Left ventricle myocardium inferior (tissue), 1 donor: Measurements from ENCODE around the gene FAT2. TPM values are rescaled to one million over a fixed set of nuclear protein-coding genes. Genes with fewer than 3 reads are reported as not detected.
"Not testable (repeated sequence)": the region's sequence is repeated elsewhere in the genome, so short reads cannot be mapped to it uniquely, and the experiment has no call there.

ENCODE experiments used
- DNase-seq: peaks from one replicate; pipeline ENCODE4 v3.0.0-alpha.2; 2020
- H3K27ac ChIP-seq: fragments of 200-600 bp; replicated peaks from 2 replicates; pipeline ENCODE4 v1.8.0; 2021
- H3K27me3 ChIP-seq: fragments of 200-600 bp; 2 replicates; pipeline ENCODE4 v1.8.0; 2021; ENCODE audit warnings: low read depth
- H3K36me3 ChIP-seq: fragments of 200-600 bp; 2 replicates; pipeline ENCODE4 v1.8.0; 2021
- H3K4me1 ChIP-seq: fragments of 200-600 bp; 2 replicates; pipeline ENCODE4 v1.8.0; 2021
- H3K4me3 ChIP-seq: fragments of 200-600 bp; 2 replicates; pipeline ENCODE4 v1.8.0; 2021; ENCODE audit warnings: mild to moderate bottlenecking, moderate library complexity
- H3K9me3 ChIP-seq: fragments of 200-600 bp; replicated peaks from 2 replicates; pipeline ENCODE4 v1.8.0; 2021
- intact Hi-C: fragments of 100-400 bp; cut with micrococcal nuclease; formaldehyde crosslinking; loops from one replicate; pipeline ENCODE4 v1.11.0; 2022
- total RNA-seq: library from RNA; stranded (reverse); fragmentation: NEBNext Ultra II Directional; extraction: Animal tissue kit (Norgen Biotek cat#: 25700); gene quantifications from one replicate; pipeline ENCODE4 v1.2.1, GENCODE V29; 2021
- TF ChIP-seq, protein P1 (sequence below): fragments of 200-600 bp; IDR thresholded peaks from 2 replicates; pipeline ENCODE4 v1.8.0; 2021; ENCODE audit warnings: antibody characterized with exemption, mild to moderate bottlenecking, borderline replicate concordance
- donor health status: DM: no; HTN: yes; CAD: no; lungs with severe emphysema.

Gene FAT2
- total RNA-seq, 1 donor from 2014 or later = not detected

DNA sequence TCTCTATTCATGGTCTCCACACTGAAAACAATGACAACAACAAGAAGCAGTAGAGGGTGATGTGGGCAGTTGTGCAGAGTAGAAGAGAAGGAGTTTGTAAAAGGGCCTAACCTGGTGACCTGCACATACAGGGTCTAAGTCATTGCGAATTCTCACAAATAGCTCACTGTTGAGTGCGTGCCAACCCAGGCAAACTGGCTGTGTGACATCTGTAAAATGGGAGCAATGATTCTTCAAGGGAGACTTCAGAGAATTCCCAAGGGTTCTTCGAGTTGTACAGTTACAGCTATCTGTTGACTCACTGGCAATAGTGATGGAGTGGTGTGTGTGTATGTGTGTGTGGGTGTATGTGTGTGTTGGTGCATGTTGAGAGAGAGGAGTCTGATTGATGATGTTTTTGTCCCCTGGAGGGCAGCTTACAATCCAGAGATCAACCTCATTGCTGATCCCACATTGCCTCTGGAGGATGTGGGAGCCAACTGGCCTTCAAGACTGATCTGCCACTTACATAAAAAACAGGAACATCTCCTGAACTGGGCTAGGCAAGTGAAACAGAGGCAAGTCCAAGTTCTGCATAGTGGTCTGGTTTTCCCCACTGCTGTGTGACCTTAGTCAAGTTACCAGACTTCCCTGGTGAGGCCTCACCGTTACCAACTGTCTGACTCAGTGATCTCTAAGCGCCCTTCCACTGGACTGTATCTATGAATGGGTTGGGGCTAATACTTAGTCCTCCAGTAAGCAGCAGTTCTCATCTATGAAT lies 3.2 kb downstream of the FAT2 start:
- TF ChIP-seq, protein P1, sequence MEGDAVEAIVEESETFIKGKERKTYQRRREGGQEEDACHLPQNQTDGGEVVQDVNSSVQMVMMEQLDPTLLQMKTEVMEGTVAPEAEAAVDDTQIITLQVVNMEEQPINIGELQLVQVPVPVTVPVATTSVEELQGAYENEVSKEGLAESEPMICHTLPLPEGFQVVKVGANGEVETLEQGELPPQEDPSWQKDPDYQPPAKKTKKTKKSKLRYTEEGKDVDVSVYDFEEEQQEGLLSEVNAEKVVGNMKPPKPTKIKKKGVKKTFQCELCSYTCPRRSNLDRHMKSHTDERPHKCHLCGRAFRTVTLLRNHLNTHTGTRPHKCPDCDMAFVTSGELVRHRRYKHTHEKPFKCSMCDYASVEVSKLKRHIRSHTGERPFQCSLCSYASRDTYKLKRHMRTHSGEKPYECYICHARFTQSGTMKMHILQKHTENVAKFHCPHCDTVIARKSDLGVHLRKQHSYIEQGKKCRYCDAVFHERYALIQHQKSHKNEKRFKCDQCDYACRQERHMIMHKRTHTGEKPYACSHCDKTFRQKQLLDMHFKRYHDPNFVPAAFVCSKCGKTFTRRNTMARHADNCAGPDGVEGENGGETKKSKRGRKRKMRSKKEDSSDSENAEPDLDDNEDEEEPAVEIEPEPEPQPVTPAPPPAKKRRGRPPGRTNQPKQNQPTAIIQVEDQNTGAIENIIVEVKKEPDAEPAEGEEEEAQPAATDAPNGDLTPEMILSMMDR = no peak
- Histone ChIP-seq H3K4me1 (no peaks in the 10 kb centered on the region), H3K4me3 (no peak overlapping the region), H3K27ac (no peak overlapping the region), H3K9me3 (no peaks in the 10 kb centered on the region), H3K27me3 (no peaks in the 10 kb centered on the region), H3K36me3 (no peaks in the 10 kb centered on the region)
- intact Hi-C loops = no loop called here
- DNase-seq = no peak

DNA sequence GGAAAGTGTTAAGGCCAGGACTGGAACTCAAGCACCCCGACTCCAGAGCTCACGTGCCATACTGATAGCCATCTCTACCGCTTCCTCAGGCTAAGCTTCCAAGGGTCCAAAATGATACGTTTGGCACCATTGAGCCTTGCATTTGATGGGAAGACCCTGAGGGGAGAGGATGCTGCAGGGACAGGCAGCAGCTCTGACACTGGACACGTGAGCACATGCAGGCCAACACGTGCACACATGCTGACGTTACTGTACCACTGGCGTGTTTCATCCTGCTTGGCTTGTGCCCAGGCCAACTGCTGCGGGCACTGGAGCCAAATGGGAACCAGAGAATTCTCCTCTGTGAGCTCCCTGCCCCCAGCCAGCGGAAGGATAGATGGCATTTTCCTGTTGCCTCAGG lies 5.2 kb downstream of the FAT2 start:
- TF ChIP-seq, protein P1 = no peak
- no peak overlapping the region for H3K27ac ChIP-seq
- H3K27me3 ChIP-seq = no peaks in the 10 kb centered on the region
- H3K36me3 ChIP-seq = no peaks in the 10 kb centered on the region
- intact Hi-C loops = no loop called here
- H3K9me3 ChIP-seq = no peaks in the 10 kb centered on the region
- H3K4me1 ChIP-seq = no peaks in the 10 kb centered on the region
- no peak overlapping the region for H3K4me3 ChIP-seq
- peak; percentile 42 for DNase-seq

DNA sequence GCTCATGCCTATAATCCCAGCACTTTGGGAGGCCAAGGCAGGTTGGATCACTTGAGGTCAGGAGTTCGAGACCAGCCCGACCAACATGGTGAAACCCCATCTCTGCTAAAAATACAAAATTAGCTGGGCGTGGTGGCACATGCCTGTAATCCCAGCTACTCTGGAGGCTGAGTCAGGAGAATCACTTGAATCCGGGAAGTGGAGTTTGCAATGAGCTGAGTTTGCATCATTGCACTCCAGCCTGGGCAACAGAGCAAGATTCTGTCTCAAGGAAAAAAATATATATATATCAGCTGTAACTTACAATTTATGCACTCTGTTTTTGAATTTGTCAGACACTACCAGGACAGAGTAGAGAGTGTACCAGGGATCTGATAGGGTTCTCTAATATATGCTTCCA lies 5.8 kb downstream of the FAT2 start:
- H3K36me3 ChIP-seq, H3K9me3 ChIP-seq, H3K4me3 ChIP-seq, intact Hi-C loops, H3K27me3 ChIP-seq, H3K27ac ChIP-seq, DNase-seq, H3K4me1 ChIP-seq: not testable (repeated sequence)

DNA sequence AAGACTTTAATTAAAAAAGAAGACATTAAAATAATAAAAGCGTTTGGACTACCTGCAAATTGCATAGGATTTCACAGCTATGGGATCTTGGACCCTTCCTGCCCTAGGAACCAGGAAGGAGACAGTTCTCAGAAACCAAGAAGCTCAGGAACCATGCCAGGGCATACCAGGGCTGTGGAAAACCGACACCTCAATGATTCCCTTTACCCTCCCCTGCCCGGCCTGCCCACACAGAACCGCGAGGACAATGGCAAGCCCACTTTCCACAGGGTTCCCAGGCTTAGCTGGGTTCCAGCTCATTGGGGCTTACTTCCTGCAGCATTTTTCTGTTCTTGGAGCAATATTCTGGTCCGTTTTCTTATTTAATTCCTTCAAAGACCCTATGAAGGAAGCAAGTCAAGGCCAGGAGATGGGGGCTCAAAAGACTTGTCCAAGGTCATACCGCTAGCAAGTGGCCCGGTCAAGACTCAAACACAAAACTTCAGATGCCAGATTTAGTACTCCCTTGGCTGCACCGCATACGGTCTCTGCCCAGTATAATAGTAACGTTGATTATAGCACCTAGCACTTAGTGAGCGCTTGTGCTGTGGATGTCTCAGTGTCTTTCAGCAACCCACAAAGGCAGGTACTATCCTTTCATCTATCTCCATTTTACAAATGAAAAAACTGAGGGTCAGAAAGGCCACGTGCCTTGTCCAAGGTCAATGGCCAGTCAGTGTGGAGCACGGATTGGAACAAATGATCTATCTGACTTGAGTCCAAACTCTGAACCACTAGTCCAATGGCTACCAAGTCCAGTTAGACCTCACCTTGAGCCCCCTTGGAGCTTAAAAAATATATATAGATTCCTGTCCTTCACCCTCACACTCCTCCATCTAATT lies 6.8 kb downstream of the FAT2 start:
- Histone ChIP-seq H3K27ac (no peak overlapping the region), H3K4me3 (no peak overlapping the region), H3K27me3 (no peaks in the 10 kb centered on the region), H3K4me1 (no peaks in the 10 kb centered on the region), H3K9me3 (no peaks in the 10 kb centered on the region), H3K36me3 (no peaks in the 10 kb centered on the region)
- intact Hi-C loops = no loop called here
- no peak for DNase-seq
- TF ChIP-seq, protein P1 = no peak

DNA sequence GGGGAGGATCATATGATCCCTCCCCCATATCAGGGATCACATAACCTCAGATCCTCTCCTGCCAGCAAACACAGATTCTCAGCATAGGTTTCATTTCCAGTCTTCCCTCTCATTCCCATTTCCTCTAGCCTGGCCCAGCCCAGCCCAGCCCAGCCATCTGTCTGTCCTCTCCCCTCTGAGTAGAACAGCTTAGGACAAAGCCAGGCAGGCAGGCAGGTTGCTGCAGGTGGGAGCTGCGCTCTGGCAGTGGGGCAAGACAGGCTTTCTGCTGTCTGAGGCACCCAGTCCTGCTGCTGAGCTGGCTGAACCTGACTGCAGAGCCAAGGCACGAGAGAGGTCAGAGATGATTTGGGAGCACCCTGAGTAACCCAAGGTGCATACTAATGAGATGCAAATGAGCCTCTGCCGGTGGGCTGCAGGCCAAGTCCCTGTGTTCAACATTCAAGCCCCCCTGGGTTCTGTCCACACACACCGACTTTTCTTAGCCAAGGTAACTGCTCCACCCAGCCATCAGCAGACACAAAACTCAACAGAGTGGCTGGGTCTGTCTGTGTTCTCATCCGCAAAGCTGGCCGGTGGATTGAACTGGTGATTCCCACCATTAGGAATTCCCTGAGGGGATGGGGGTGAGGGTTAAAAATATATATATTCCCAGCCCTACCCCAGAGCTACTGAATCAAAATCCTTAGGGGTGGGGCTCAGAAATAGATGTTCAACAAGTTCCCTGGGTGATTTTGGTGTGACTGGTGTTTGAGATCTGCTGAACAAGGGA lies 9.1 kb downstream of the FAT2 start:
- intact Hi-C loops = no loop called here
- no peak for DNase-seq
- H3K27ac ChIP-seq = no peak overlapping the region
- no peaks in the 10 kb centered on the region for H3K27me3 ChIP-seq
- H3K4me3 ChIP-seq = no peak overlapping the region
- H3K9me3 ChIP-seq = no peaks in the 10 kb centered on the region
- no peaks in the 10 kb centered on the region for H3K36me3 ChIP-seq
- TF ChIP-seq, protein P1 = no peak
- H3K4me1 ChIP-seq = no peaks in the 10 kb centered on the region
